Liver (tissue), 3 donors: ENCODE measurements around the gene ECI1.

ENCODE experiments used
- EGR1 ChIP-seq, 2 donors: IDR thresholded peaks; 2 replicates each; pipeline ENCODE4 v1.6.1; 2016 to 2018; ENCODE audit warnings: antibody characterized with exemption in 2 of 2, low read depth in 2 of 2
- FOXA2 ChIP-seq: IDR thresholded peaks from 2 replicates; pipeline ENCODE4 v1.6.1; 2016; ENCODE audit warnings: antibody characterized with exemption
- GABPA ChIP-seq, 2 donors: IDR thresholded peaks in 1 of 2; conservative IDR thresholded peaks in 1 of 2; 2 replicates each; pipeline ENCODE4 v1.6.1; 2016; ENCODE audit warnings: antibody characterized with exemption in 2 of 2, mild to moderate bottlenecking in 1 of 2, moderate library complexity in 1 of 2
- HNF4G ChIP-seq: IDR thresholded peaks from 2 replicates; pipeline ENCODE4 v1.6.1; 2016; ENCODE audit warnings: antibody characterized with exemption
- RAD21 ChIP-seq, 2 donors: IDR thresholded peaks; 2 replicates each; pipeline ENCODE4 v1.6.1; 2016; ENCODE audit warnings: antibody characterized with exemption in 2 of 2, mild to moderate bottlenecking in 2 of 2
- SP1 ChIP-seq: IDR thresholded peaks from 2 replicates; pipeline ENCODE4 v1.6.1; 2018; ENCODE audit warnings: antibody characterized with exemption, mild to moderate bottlenecking
- TAF1 ChIP-seq: conservative IDR thresholded peaks from 2 replicates; pipeline ENCODE4 v1.6.1; 2016; ENCODE audit warnings: antibody characterized with exemption, mild to moderate bottlenecking
- YY1 ChIP-seq: IDR thresholded peaks from 2 replicates; pipeline ENCODE4 v1.6.1; 2016; ENCODE audit warnings: antibody characterized with exemption, mild to moderate bottlenecking
- TF ChIP-seq, protein P1 (sequence below): IDR thresholded peaks from 2 replicates; pipeline ENCODE4 v1.6.1; 2016; ENCODE audit warnings: antibody characterized with exemption, mild to moderate bottlenecking
- TF ChIP-seq, protein P2 (sequence below): fragments of 150-350 bp; IDR thresholded peaks from 2 replicates; pipeline ENCODE4 v1.5.1; 2017; ENCODE audit warnings: improper control_type of control experiment, low read depth, low read length; ENCODE audit not compliant: missing input control
- TF ChIP-seq, protein P3 (sequence below): IDR thresholded peaks from 2 replicates; pipeline ENCODE4 v1.6.1; 2016; ENCODE audit warnings: antibody characterized with exemption
- TF ChIP-seq, protein P4 (sequence below): IDR thresholded peaks from 2 replicates; pipeline ENCODE4 v1.6.1; 2016; ENCODE audit warnings: antibody characterized with exemption
- donor health status: healthy.
- donor health status: healthy.

DNA sequence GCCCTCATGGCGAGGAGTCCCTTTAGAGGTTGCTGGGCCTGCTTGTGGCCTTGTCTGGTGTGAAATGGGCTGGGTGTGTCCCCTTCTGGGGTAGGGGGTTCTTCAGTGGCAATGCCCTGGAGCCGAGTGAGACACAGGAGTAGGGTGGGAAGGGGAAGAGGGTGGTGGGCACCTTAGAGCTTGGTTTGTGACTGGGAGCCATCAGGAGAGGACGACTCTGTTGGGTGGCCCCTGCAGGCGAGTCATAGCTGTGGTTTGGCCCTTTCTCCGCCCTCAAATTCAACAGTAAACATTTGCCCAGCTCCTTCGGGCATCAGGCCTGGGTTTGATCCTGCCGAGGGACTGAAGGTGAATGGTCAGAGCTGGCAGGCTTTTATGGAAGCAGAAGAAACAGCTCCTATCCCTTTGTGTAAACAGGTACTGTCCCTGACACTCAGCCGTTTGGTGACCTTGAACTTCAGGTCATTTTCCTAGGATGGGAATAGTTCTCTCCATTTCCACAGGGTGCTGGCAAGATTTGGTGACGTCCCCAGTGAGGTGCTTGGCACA, 25.1 kb downstream of the ECI1 start:
- TF ChIP-seq, protein P1, sequence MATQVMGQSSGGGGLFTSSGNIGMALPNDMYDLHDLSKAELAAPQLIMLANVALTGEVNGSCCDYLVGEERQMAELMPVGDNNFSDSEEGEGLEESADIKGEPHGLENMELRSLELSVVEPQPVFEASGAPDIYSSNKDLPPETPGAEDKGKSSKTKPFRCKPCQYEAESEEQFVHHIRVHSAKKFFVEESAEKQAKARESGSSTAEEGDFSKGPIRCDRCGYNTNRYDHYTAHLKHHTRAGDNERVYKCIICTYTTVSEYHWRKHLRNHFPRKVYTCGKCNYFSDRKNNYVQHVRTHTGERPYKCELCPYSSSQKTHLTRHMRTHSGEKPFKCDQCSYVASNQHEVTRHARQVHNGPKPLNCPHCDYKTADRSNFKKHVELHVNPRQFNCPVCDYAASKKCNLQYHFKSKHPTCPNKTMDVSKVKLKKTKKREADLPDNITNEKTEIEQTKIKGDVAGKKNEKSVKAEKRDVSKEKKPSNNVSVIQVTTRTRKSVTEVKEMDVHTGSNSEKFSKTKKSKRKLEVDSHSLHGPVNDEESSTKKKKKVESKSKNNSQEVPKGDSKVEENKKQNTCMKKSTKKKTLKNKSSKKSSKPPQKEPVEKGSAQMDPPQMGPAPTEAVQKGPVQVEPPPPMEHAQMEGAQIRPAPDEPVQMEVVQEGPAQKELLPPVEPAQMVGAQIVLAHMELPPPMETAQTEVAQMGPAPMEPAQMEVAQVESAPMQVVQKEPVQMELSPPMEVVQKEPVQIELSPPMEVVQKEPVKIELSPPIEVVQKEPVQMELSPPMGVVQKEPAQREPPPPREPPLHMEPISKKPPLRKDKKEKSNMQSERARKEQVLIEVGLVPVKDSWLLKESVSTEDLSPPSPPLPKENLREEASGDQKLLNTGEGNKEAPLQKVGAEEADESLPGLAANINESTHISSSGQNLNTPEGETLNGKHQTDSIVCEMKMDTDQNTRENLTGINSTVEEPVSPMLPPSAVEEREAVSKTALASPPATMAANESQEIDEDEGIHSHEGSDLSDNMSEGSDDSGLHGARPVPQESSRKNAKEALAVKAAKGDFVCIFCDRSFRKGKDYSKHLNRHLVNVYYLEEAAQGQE, result no peak
- TF ChIP-seq, protein P2, sequence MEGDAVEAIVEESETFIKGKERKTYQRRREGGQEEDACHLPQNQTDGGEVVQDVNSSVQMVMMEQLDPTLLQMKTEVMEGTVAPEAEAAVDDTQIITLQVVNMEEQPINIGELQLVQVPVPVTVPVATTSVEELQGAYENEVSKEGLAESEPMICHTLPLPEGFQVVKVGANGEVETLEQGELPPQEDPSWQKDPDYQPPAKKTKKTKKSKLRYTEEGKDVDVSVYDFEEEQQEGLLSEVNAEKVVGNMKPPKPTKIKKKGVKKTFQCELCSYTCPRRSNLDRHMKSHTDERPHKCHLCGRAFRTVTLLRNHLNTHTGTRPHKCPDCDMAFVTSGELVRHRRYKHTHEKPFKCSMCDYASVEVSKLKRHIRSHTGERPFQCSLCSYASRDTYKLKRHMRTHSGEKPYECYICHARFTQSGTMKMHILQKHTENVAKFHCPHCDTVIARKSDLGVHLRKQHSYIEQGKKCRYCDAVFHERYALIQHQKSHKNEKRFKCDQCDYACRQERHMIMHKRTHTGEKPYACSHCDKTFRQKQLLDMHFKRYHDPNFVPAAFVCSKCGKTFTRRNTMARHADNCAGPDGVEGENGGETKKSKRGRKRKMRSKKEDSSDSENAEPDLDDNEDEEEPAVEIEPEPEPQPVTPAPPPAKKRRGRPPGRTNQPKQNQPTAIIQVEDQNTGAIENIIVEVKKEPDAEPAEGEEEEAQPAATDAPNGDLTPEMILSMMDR, result no peak
- TF ChIP-seq FOXA2 (peak; percentile 92), YY1 (no peak), EGR1 (IDR thresholded peaks at IDR 0.05; ENCODE audit: low read depth in 2 of 2) (no peak), RAD21 (IDR thresholded peaks at IDR 0.05) (no peak), SP1 (peak; percentile 85), GABPA (IDR thresholded peaks at IDR 0.05 in 1 of 2, conservative IDR thresholded peaks at IDR 0.05 in 1 of 2) (no peak), TAF1 (no peak), HNF4G (no peak)
- TF ChIP-seq, protein P3, sequence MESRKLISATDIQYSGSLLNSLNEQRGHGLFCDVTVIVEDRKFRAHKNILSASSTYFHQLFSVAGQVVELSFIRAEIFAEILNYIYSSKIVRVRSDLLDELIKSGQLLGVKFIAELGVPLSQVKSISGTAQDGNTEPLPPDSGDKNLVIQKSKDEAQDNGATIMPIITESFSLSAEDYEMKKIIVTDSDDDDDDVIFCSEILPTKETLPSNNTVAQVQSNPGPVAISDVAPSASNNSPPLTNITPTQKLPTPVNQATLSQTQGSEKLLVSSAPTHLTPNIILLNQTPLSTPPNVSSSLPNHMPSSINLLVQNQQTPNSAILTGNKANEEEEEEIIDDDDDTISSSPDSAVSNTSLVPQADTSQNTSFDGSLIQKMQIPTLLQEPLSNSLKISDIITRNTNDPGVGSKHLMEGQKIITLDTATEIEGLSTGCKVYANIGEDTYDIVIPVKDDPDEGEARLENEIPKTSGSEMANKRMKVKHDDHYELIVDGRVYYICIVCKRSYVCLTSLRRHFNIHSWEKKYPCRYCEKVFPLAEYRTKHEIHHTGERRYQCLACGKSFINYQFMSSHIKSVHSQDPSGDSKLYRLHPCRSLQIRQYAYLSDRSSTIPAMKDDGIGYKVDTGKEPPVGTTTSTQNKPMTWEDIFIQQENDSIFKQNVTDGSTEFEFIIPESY, result no peak
- TF ChIP-seq, protein P4, sequence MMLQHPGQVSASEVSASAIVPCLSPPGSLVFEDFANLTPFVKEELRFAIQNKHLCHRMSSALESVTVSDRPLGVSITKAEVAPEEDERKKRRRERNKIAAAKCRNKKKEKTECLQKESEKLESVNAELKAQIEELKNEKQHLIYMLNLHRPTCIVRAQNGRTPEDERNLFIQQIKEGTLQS, result no peak
